GM12878 (cell line): ENCODE results near the gene FOXA2. TPM values are rescaled to one million over a fixed set of nuclear protein-coding genes. Genes with fewer than 3 reads are reported as not detected.

ENCODE experiments used
- ATAC-seq: fragments of 200-7000 bp; cut with Tn5 transposase; 3 replicates; pipeline ENCODE4 v1.9.1; 2020; ENCODE audit warnings: mild to moderate bottlenecking, moderate library complexity
- BruUV-seq: library from RNA; stranded (reverse); fragments of 400-500 nt; replicated peaks from 2 replicates; lab custom pipeline; 2021; lab: Mats Ljungman, UMichigan
- CTCF ChIA-PET: fragments of 300-600 bp; sonication (Branson Sonifier 250); formaldehyde crosslinking; extraction: SDS; loops from one replicate; lab custom pipeline; 2021; ENCODE audit warnings: inconsistent platforms; lab: Yijun Ruan, JAX
- POLR2A ChIA-PET: fragments of 350-600 bp; formaldehyde crosslinking; extraction: SDS; loops from one replicate; lab custom pipeline; 2021; ENCODE audit warnings: inconsistent platforms; lab: Charles Lee
- RAD21 ChIA-PET: fragments of 300-600 bp; sonication (Branson Sonifier 250); formaldehyde crosslinking; loops from one replicate; lab custom pipeline; 2023; ENCODE audit warnings: antibody characterized with exemption; ENCODE audit not compliant: unreplicated experiment; lab: Charles Lee
- SMC1A ChIA-PET: fragments of 300-600 bp; sonication (Branson Sonifier 250); formaldehyde crosslinking; loops from one replicate; lab custom pipeline; 2023; ENCODE audit not compliant: unreplicated experiment, uncharacterized antibody; lab: Charles Lee
- DNase-seq: peaks from one replicate; pipeline ENCODE4 v3.0.0-alpha.2; 2011; ENCODE audit warnings: low read depth, low spot score
- FAIRE-seq: peaks from 3 replicates; lab custom pipeline; 2011; peaks lifted over from hg19 to GRCh38; lab: Jason Lieb, UNC
- H2AFZ ChIP-seq: 2 replicates; pipeline ENCODE4 v1.6.0; 2011; ENCODE audit warnings: low read depth, low read length, control low read depth; ENCODE audit not compliant: control insufficient read depth
- H3K27ac ChIP-seq: 2 replicates; pipeline ENCODE4 v1.5.1; 2011; ENCODE audit warnings: control low read depth; ENCODE audit not compliant: control insufficient read depth, insufficient read depth
- H3K27me3 ChIP-seq, 2 experiments: replicated peaks in 1 of 2; 2 replicates each; pipeline versions ENCODE4 v1.6.0 to v1.6.1; 2011; ENCODE audit warnings: low read length in 1 of 2; ENCODE audit not compliant: control insufficient read depth in 2 of 2, insufficient read depth in 2 of 2
- H3K36me3 ChIP-seq, 2 experiments: 2 replicates each; pipeline ENCODE4 v1.5.1; 2011; ENCODE audit warnings: low read length in 1 of 2; ENCODE audit not compliant: control insufficient read depth in 2 of 2, insufficient read depth in 2 of 2
- H3K4me1 ChIP-seq: 2 replicates; pipeline ENCODE4 v1.6.1; 2011; ENCODE audit warnings: mild to moderate bottlenecking, low read length, moderate library complexity, mixed read lengths; ENCODE audit not compliant: control insufficient read depth, insufficient read depth
- H3K4me2 ChIP-seq: 2 replicates; pipeline ENCODE4 v1.6.0; 2011; ENCODE audit warnings: control low read depth; ENCODE audit not compliant: control insufficient read depth, insufficient read depth
- H3K4me3 ChIP-seq: fragments of 200-600 bp; sonication (generic); 2 replicates; pipeline ENCODE4 v1.5.1; 2016
- H3K79me2 ChIP-seq: 2 replicates; pipeline ENCODE4 v1.6.0; 2011; ENCODE audit warnings: low read length; ENCODE audit not compliant: control insufficient read depth, insufficient read depth
- H3K9ac ChIP-seq: 2 replicates; pipeline ENCODE4 v1.8.0; 2011; ENCODE audit warnings: low read length, control low read depth, mixed read lengths; ENCODE audit not compliant: control insufficient read depth, insufficient read depth
- H3K9me3 ChIP-seq: replicated peaks from 3 replicates; pipeline ENCODE4 v1.5.1; 2011; ENCODE audit warnings: mild to moderate bottlenecking, low read length; ENCODE audit not compliant: control insufficient read depth, insufficient read depth
- H4K20me1 ChIP-seq: 2 replicates; pipeline ENCODE4 v1.6.0; 2011; ENCODE audit not compliant: control insufficient read depth, insufficient read depth
- CREM ChIP-seq: IDR thresholded peaks from 2 replicates; pipeline ENCODE4 v1.6.1; 2014; ENCODE audit warnings: antibody characterized with exemption, low read depth
- FOXK2 ChIP-seq: fragments of 450-650 bp; IDR thresholded peaks from 2 replicates; pipeline ENCODE4 v1.6.1; 2017; ENCODE audit warnings: mild to moderate bottlenecking, moderate library complexity
- GABPA ChIP-seq: IDR thresholded peaks from 2 replicates; pipeline ENCODE4 v1.6.1; 2014; ENCODE audit warnings: antibody characterized with exemption, low read depth, mild to moderate bottlenecking, inconsistent platforms
- HDAC2 ChIP-seq: fragments of 200-600 bp; sonication (generic); IDR thresholded peaks from 2 replicates; pipeline ENCODE4 v1.6.1; 2017
- IRF4 ChIP-seq: IDR thresholded peaks from 2 replicates; pipeline ENCODE4 v1.6.1; 2011; ENCODE audit warnings: low read depth, low read length
- ZBED1 ChIP-seq: IDR thresholded peaks from 2 replicates; pipeline ENCODE4 v1.6.1; 2016; ENCODE audit warnings: borderline replicate concordance
- ZSCAN29 ChIP-seq: fragments of 450-650 bp; IDR thresholded peaks from 2 replicates; pipeline ENCODE4 v1.6.1; 2017; ENCODE audit warnings: mild to moderate bottlenecking, moderate library complexity
- WGBS: methylation state at CpG from one replicate; pipeline ENCODE4 v1.1.6; 2016; ENCODE audit warnings: low lambda C conversion rate; ENCODE audit not compliant: insufficient replicate concordance, insufficient coverage; ENCODE audit errors: missing lambda C conversion rate; 5-methylcytosine and 5-hydroxymethylcytosine counted together
- in situ Hi-C: fragments of 300-500 bp; cut with MboI; formaldehyde crosslinking; loops from 9 replicates; pipeline ENCODE4 v1.14.3; 2018; ENCODE audit warnings: mixed read lengths
- intact Hi-C: fragments of 100-400 bp; cut with micrococcal nuclease; formaldehyde crosslinking; loops from one replicate; pipeline ENCODE4 v1.14.2; 2022; ENCODE audit not compliant: unreplicated experiment
- polyA plus RNA-seq, 11 experiments: library from polyadenylated mRNA; depleted of rRNA in 4 of 11; unstranded in 6 of 11; stranded (reverse) in 5 of 11; fragments of >200 nt; fragmentation: Nextera tagmentation in 4 of 11; fragmentation: Illumina TruSeq in 1 of 11; extraction: Ambion mirVana in 4 of 11; extraction: Trizol in 1 of 11; gene quantifications; 1 replicate in 1 of 11; 2 replicates in 10 of 11; pipeline versions ENCODE4 v1.2.1 to v1.2.3, GENCODE V29; 2011 to 2016; ENCODE audit warnings: inconsistent platforms in 2 of 11, missing spikeins in 2 of 11, low read depth in 1 of 11
- total RNA-seq, 4 experiments: library from RNA; depleted of rRNA in 3 of 4; stranded (reverse); fragments of >200 nt in 3 of 4; fragmentation: Illumina TruSeq in 1 of 4; extraction: Trizol in 1 of 4; gene quantifications; 2 replicates each; pipeline versions ENCODE4 v1.2.1 to v1.2.3, GENCODE V29; 2013 to 2021
- TF ChIP-seq, protein P1 (sequence below): fragments of 450-650 bp; formaldehyde crosslinking; IDR thresholded peaks from 2 replicates; pipeline ENCODE4 v1.4.0; 2020; ENCODE audit warnings: mild to moderate bottlenecking, moderate library complexity
- TF ChIP-seq, protein P2 (sequence below): fragments of 150-350 bp; IDR thresholded peaks from 2 replicates; pipeline ENCODE4 v1.6.1; 2014; ENCODE audit warnings: mild to moderate bottlenecking, low read depth, low read length
- TF ChIP-seq, protein P3 (sequence below): fragments of 450-650 bp; IDR thresholded peaks from 2 replicates; pipeline ENCODE4 v1.6.1; 2017; ENCODE audit warnings: mild to moderate bottlenecking, moderate library complexity
- TF ChIP-seq, protein P4 (sequence below): IDR thresholded peaks from 2 replicates; pipeline ENCODE4 v1.6.1; 2012; ENCODE audit warnings: low read depth, low read length, improper control_type of control experiment

FOXA2 gene
- total and polyA plus RNA-seq, 10 of the 15 experiments (the other 5 are each of a cell fraction or from before 2014, with no cell fraction given), result not detected

DNA sequence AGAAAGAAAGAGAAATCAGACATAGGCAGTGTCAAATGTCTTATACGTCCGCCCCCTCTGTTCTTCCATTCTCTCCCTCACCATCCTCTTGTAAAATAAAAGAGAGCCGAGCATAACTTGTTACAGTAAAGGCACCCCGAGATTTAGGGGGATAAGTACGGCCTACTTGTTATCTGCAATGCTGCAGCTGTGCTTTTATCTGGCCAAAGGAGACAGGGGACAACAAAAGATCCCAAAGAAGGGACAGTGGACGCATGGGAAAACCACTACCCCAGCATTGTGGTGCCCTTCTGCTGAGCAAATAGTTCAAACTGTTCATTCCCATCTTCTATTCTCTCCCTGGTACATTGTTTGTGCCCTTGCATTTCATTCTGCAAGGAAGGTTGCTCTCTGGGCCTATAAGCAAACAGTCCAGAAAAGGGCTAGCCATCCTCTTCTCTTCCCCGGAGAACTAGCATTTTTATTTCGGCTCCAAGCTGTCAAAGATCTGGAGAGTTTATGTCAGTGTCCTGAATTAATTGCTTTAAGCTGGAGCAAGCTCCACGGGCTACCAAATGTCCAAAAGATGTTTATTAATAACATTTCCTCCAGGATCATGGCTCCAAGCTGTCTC, 22.3 kb downstream of the FOXA2 start (continued):
- TF ChIP-seq, protein P1, sequence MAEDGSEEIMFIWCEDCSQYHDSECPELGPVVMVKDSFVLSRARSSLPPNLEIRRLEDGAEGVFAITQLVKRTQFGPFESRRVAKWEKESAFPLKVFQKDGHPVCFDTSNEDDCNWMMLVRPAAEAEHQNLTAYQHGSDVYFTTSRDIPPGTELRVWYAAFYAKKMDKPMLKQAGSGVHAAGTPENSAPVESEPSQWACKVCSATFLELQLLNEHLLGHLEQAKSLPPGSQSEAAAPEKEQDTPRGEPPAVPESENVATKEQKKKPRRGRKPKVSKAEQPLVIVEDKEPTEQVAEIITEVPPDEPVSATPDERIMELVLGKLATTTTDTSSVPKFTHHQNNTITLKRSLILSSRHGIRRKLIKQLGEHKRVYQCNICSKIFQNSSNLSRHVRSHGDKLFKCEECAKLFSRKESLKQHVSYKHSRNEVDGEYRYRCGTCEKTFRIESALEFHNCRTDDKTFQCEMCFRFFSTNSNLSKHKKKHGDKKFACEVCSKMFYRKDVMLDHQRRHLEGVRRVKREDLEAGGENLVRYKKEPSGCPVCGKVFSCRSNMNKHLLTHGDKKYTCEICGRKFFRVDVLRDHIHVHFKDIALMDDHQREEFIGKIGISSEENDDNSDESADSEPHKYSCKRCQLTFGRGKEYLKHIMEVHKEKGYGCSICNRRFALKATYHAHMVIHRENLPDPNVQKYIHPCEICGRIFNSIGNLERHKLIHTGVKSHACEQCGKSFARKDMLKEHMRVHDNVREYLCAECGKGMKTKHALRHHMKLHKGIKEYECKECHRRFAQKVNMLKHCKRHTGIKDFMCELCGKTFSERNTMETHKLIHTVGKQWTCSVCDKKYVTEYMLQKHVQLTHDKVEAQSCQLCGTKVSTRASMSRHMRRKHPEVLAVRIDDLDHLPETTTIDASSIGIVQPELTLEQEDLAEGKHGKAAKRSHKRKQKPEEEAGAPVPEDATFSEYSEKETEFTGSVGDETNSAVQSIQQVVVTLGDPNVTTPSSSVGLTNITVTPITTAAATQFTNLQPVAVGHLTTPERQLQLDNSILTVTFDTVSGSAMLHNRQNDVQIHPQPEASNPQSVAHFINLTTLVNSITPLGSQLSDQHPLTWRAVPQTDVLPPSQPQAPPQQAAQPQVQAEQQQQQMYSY (CRISPR knock-in tag), result no peak
- TF ChIP-seq ZBED1, result no peak
- TF ChIP-seq, all 136 proteins: peak for 0

DNA sequence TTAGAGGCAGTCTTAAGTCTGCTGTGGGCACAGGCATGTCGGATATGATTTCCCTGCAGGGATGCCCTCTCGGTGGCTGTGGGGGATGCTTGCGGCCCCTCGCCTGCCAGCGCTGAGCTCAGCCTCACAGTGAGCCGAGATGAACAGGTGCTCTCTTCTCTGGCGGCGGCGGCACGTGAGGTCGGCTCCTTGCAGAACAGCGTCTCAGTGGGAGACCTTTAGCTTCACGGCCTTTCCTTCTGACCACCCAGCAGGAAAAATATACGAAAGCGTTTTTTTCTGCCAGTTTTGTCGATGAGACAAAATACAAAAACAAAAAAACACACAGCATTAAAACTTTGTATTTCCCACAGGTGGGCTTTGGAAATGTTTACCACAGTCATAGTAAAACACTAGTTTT, 23.6 kb downstream of the FOXA2 start:
- no TSS peak for BruUV-seq
- TF ChIP-seq CREM (no peak), FOXK2 (no peak), IRF4 (no peak), GABPA (no peak), HDAC2 (no peak), ZSCAN29 (no peak)
- TF ChIP-seq, protein P2, sequence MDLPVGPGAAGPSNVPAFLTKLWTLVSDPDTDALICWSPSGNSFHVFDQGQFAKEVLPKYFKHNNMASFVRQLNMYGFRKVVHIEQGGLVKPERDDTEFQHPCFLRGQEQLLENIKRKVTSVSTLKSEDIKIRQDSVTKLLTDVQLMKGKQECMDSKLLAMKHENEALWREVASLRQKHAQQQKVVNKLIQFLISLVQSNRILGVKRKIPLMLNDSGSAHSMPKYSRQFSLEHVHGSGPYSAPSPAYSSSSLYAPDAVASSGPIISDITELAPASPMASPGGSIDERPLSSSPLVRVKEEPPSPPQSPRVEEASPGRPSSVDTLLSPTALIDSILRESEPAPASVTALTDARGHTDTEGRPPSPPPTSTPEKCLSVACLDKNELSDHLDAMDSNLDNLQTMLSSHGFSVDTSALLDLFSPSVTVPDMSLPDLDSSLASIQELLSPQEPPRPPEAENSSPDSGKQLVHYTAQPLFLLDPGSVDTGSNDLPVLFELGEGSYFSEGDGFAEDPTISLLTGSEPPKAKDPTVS, result no peak
- TF ChIP-seq, protein P3, sequence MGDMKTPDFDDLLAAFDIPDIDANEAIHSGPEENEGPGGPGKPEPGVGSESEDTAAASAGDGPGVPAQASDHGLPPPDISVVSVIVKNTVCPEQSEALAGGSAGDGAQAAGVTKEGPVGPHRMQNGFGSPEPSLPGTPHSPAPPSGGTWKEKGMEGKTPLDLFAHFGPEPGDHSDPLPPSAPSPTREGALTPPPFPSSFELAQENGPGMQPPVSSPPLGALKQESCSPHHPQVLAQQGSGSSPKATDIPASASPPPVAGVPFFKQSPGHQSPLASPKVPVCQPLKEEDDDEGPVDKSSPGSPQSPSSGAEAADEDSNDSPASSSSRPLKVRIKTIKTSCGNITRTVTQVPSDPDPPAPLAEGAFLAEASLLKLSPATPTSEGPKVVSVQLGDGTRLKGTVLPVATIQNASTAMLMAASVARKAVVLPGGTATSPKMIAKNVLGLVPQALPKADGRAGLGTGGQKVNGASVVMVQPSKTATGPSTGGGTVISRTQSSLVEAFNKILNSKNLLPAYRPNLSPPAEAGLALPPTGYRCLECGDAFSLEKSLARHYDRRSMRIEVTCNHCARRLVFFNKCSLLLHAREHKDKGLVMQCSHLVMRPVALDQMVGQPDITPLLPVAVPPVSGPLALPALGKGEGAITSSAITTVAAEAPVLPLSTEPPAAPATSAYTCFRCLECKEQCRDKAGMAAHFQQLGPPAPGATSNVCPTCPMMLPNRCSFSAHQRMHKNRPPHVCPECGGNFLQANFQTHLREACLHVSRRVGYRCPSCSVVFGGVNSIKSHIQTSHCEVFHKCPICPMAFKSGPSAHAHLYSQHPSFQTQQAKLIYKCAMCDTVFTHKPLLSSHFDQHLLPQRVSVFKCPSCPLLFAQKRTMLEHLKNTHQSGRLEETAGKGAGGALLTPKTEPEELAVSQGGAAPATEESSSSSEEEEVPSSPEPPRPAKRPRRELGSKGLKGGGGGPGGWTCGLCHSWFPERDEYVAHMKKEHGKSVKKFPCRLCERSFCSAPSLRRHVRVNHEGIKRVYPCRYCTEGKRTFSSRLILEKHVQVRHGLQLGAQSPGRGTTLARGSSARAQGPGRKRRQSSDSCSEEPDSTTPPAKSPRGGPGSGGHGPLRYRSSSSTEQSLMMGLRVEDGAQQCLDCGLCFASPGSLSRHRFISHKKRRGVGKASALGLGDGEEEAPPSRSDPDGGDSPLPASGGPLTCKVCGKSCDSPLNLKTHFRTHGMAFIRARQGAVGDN, result no peak
- TF ChIP-seq, protein P4, sequence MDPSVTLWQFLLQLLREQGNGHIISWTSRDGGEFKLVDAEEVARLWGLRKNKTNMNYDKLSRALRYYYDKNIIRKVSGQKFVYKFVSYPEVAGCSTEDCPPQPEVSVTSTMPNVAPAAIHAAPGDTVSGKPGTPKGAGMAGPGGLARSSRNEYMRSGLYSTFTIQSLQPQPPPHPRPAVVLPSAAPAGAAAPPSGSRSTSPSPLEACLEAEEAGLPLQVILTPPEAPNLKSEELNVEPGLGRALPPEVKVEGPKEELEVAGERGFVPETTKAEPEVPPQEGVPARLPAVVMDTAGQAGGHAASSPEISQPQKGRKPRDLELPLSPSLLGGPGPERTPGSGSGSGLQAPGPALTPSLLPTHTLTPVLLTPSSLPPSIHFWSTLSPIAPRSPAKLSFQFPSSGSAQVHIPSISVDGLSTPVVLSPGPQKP, result no peak

More for the DNA sequence above, 23.6 kb downstream of the FOXA2 start:
- intact Hi-C loops, result no loop called here
- H3K27me3 ChIP-seq, result peaks cover 0 to 10% of the 10 kb centered on the region in 2 experiments; a peak in 3 of 4 replicates
- H3K9me3 ChIP-seq, result no peaks in the 10 kb centered on the region
- no peaks in the 10 kb centered on the region for H3K79me2 ChIP-seq
- ATAC-seq, result no peak
- POLR2A ChIA-PET, result no interaction called here
- RAD21 ChIA-PET, result no interaction called here
- no peak overlapping the region for H3K4me3 ChIP-seq
- no peaks in the 10 kb centered on the region for H3K36me3 ChIP-seq
- in situ Hi-C loops, result no loop called here
- H2AFZ ChIP-seq, result no peak overlapping the region
- H4K20me1 ChIP-seq, result no peaks in the 10 kb centered on the region
- no peak for DNase-seq
- no peak overlapping the region for H3K4me2 ChIP-seq
- whole genome bisulfite sequencing, result 31% methylated on average over 12 of the region's 16 CpGs
- no peak overlapping the region for H3K9ac ChIP-seq
- SMC1A ChIA-PET, result no interaction called here
- CTCF ChIA-PET, result no interaction called here
- H3K27ac ChIP-seq, result no peak overlapping the region
- no peaks in the 10 kb centered on the region for H3K4me1 ChIP-seq
- FAIRE-seq, result no peak
